Measurements from ENCODE around the gene GSTA4.
"Not testable (repeated sequence)": the region's sequence is repeated elsewhere in the genome, so short reads cannot be mapped to it uniquely, and the experiment has no call there.

DNA sequence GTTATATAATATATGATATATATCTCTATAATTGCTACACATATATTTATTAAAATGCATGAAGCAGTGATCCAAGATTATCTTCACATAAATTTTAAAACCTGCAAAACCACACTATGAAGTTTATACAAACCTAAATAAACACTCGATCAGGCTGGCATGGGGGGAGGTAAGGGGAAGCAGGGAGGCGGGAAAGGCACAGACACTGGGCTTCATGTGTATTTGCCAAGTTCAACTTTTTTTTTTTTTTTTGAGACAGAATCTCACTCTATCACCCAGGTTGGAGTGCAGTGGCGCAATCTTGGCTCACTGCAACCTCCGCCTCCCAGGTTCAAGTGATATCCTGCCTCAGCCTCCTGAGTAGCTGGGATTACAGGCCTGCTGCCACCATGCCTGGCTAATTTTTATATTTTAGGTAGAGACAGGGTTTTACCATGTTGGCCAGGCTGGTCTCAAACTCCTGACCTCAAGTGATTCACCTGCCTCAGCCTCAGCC lies 13.2 kb upstream of the GSTA4 start:
- TF ChIP-seq, protein P1, sequence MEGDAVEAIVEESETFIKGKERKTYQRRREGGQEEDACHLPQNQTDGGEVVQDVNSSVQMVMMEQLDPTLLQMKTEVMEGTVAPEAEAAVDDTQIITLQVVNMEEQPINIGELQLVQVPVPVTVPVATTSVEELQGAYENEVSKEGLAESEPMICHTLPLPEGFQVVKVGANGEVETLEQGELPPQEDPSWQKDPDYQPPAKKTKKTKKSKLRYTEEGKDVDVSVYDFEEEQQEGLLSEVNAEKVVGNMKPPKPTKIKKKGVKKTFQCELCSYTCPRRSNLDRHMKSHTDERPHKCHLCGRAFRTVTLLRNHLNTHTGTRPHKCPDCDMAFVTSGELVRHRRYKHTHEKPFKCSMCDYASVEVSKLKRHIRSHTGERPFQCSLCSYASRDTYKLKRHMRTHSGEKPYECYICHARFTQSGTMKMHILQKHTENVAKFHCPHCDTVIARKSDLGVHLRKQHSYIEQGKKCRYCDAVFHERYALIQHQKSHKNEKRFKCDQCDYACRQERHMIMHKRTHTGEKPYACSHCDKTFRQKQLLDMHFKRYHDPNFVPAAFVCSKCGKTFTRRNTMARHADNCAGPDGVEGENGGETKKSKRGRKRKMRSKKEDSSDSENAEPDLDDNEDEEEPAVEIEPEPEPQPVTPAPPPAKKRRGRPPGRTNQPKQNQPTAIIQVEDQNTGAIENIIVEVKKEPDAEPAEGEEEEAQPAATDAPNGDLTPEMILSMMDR (IDR thresholded peaks at IDR 0.05) = not testable (repeated sequence)
- not testable (repeated sequence) for TF ChIP-seq POLR2A (IDR thresholded peaks at IDR 0.05)

Data from upper lobe of left lung (tissue), 4 donors.